Activated CD4-positive, alpha-beta T cell treated with anti-CD3 and anti-CD28 coated beads, Interleukin-2, amount 50 U/mL, for 24 hours (primary cell): Measurements from ENCODE around the gene PRKACG.
A peak's percentile ranks its signal among the peaks of the same experiment; 100 is the strongest.
"Not testable (repeated sequence)": the region's sequence is repeated elsewhere in the genome, so short reads cannot be mapped to it uniquely, and the experiment has no call there.

Source experiments
- DNase-seq, 2 donors: peaks; one replicate each; pipeline ENCODE4 v3.0.0-alpha.2; 2020; ENCODE audit warnings: low read depth in 1 of 2, low spot score in 1 of 2

PRKACG gene

GRCh38 chr9:69027355-69028097, 13.6 kb upstream of the PRKACG start:
- peak in 1 of 2 donors; percentile 43 for DNase-seq

- no peak for DNase-seq
These were observed 9.7 kb upstream of the PRKACG start for GRCh38 chr9:69023650-69024049.

- no peak for DNase-seq
These were observed 6.6 kb upstream of the PRKACG start for GRCh38 chr9:69020301-69021145.

GRCh38 chr9:69019808-69020207, 5.9 kb upstream of the PRKACG start:
- no peak for DNase-seq

- DNase-seq, result no peak
These were observed 4.8 kb upstream of the PRKACG start for GRCh38 chr9:69018737-69019136.

- DNase-seq, result no peak
These were observed 2.5 kb upstream of the PRKACG start for GRCh38 chr9:69016191-69017096.

GRCh38 chr9:69013382-69013727, 558 bp downstream of the PRKACG start:
- DNase-seq, result no peak

GRCh38 chr9:69012696-69013381, 1.1 kb downstream of the PRKACG start:
- no peak for DNase-seq

GRCh38 chr9:69009708-69010107, 4.2 kb downstream of the PRKACG start:
- DNase-seq, result no peak

GRCh38 chr9:69004836-69005235, 9.1 kb downstream of the PRKACG start:
- no peak for DNase-seq

- DNase-seq, result no peak
These were observed 10.9 kb downstream of the PRKACG start for GRCh38 chr9:69003051-69003450.

- no peak for DNase-seq
These were observed 12.0 kb downstream of the PRKACG start for GRCh38 chr9:69001921-69002320.

- DNase-seq, result peak; percentile 16 to 70
These were observed 14.4 kb downstream of the PRKACG start for GRCh38 chr9:68999393-69000105.

GRCh38 chr9:68998812-68999211, 15.1 kb downstream of the PRKACG start:
- no peak for DNase-seq

- DNase-seq, result no peak
These were observed 15.5 kb downstream of the PRKACG start for GRCh38 chr9:68998385-68998784.

GRCh38 chr9:68997666-68998065, 16.2 kb downstream of the PRKACG start:
- DNase-seq, result no peak

GRCh38 chr9:68996462-68996861, 17.5 kb downstream of the PRKACG start:
- DNase-seq, result no peak

GRCh38 chr9:68995776-68996175, 18.1 kb downstream of the PRKACG start:
- DNase-seq, result no peak

- no peak for DNase-seq
These were observed 22.5 kb downstream of the PRKACG start for GRCh38 chr9:68991457-68991856.

- DNase-seq, result not testable (repeated sequence)
These were observed 27.0 kb downstream of the PRKACG start for GRCh38 chr9:68986949-68987348.
